Measurements from ENCODE around the gene RAP1GAP. TPM values are rescaled to one million over a fixed set of nuclear protein-coding genes. Genes with fewer than 3 reads are reported as not detected.

The RAP1GAP gene
- total and polyA plus RNA-seq, 2 of the 13 experiments (the other 11 are each of a cell fraction or from before 2014, with no cell fraction given): 11.9 to 37.5 TPM

DNA sequence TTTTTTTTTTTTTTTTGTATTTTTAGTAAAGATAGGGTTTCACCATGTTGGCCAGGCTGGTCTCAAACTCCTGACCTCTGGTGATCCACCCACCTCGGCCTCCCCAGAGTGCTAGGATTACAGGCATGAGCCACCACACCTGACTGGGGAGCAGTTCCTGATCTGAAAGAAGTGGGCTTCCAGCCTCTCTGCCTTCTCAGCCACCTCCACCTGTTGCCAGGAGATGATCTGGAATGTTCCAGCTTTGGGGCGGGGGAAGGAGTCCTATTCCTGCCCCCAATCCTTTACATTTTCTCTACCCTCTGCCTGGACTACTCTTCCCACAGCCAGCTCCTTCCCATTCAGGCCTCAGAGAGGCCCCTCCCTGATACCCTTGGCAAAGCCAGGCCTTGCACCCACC, 28.1 kb downstream of the RAP1GAP start (continued):
- TF ChIP-seq, protein P1, sequence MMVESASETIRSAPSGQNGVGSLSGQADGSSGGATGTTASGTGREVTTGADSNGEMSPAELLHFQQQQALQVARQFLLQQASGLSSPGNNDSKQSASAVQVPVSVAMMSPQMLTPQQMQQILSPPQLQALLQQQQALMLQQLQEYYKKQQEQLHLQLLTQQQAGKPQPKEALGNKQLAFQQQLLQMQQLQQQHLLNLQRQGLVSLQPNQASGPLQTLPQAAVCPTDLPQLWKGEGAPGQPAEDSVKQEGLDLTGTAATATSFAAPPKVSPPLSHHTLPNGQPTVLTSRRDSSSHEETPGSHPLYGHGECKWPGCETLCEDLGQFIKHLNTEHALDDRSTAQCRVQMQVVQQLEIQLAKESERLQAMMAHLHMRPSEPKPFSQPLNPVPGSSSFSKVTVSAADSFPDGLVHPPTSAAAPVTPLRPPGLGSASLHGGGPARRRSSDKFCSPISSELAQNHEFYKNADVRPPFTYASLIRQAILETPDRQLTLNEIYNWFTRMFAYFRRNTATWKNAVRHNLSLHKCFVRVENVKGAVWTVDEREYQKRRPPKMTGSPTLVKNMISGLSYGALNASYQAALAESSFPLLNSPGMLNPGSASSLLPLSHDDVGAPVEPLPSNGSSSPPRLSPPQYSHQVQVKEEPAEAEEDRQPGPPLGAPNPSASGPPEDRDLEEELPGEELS (CRISPR knock-in tag; IDR thresholded peaks at IDR 0.05): no peak
- TF ChIP-seq ZNF3 (CRISPR knock-in tag; IDR thresholded peaks at IDR 0.05) (no peak), MAZ (IDR thresholded peaks at IDR 0.05; ENCODE audit: borderline replicate concordance, low read depth, low read length) (no peak), MAZ (CRISPR knock-in tag; IDR thresholded peaks at IDR 0.05; ENCODE audit: low read depth) (no peak), ZBTB1 (CRISPR knock-in tag; IDR thresholded peaks at IDR 0.05; ENCODE audit: borderline replicate concordance) (no peak)

GRCh38 chr1:21640653-21641052, 28.5 kb downstream of the RAP1GAP start:
- Histone ChIP-seq H3K4me2 (ENCODE audit: low read depth, low read length) (no peak overlapping the region), H2AFZ (ENCODE audit: low read length) (no peak overlapping the region), H3K4me3 (replicated peaks in 1 of 3; ENCODE audit: insufficient read depth in 1 of 3, low read depth in 2 of 3, low read length in 3 of 3) (no peak overlapping the region), H3K4me1 (ENCODE audit: insufficient read depth, low read length) (peaks cover 11% of the 10 kb centered on the region; the same call in 1 of the 2 replicates), H3K9me3 (ENCODE audit: low read length) (no peaks in the 10 kb centered on the region), H3K36me3 (replicated peaks in 1 of 2; ENCODE audit: control insufficient read depth in 1 of 2, insufficient read depth in 2 of 2, low read length in 2 of 2) (peaks cover 7 to 20% of the 10 kb centered on the region in 2 experiments), H3K9ac (ENCODE audit: insufficient read depth, low read depth, low read length) (no peak overlapping the region), H3K27ac (ENCODE audit: extremely low read length, insufficient read depth, low read length) (no peak overlapping the region), H3K79me2 (ENCODE audit: insufficient read depth, low read length) (no peaks in the 10 kb centered on the region), H4K20me1 (ENCODE audit: insufficient read depth, low read length) (peaks cover 3% of the 10 kb centered on the region; the same call in 1 of the 2 replicates), H3K27me3 (ENCODE audit: control insufficient read depth in 1 of 2, insufficient read depth in 2 of 2, low read length in 2 of 2) (no peaks in the 10 kb centered on the region)
- 100% methylated on average over 3 of the region's 6 CpGs for WGBS (ENCODE audit: low lambda C conversion rate)
- CTCF ChIA-PET (ENCODE audit: low intra/inter-chr PET ratio, low total read pairs): no interaction called here
- intact Hi-C loops (cut with micrococcal nuclease; ENCODE audit: unreplicated experiment) (no loop called here), in situ Hi-C loops (cut with HindIII; ENCODE audit: extremely low pct_ligation_motif_present, low pct_unique_long_range_greater_than_20kb) (no loop called here)
- ATAC-seq (no peak), FAIRE-seq (no peak), DNase-seq (ENCODE audit: low spot score) (no peak)
- no TSS peak for BruUV-seq (replicated peaks)
- POLR2A ChIA-PET: no interaction called here
- TF ChIP-seq FOXA1 (IDR thresholded peaks at IDR 0.05): no peak
- TF ChIP-seq FOXA1 (CRISPR knock-in tag; IDR thresholded peaks at IDR 0.05): no peak
- TF ChIP-seq ZMYM2 (CRISPR knock-in tag; IDR thresholded peaks at IDR 0.05): no peak
- no peak for TF ChIP-seq MEF2D (CRISPR knock-in tag; IDR thresholded peaks at IDR 0.05)
- no peak for TF ChIP-seq ZZZ3 (CRISPR knock-in tag; IDR thresholded peaks at IDR 0.05; ENCODE audit: borderline replicate concordance)
- no peak for TF ChIP-seq ZNF280B (CRISPR knock-in tag; IDR thresholded peaks at IDR 0.05; ENCODE audit: borderline replicate concordance)
- TF ChIP-seq, protein P2, sequence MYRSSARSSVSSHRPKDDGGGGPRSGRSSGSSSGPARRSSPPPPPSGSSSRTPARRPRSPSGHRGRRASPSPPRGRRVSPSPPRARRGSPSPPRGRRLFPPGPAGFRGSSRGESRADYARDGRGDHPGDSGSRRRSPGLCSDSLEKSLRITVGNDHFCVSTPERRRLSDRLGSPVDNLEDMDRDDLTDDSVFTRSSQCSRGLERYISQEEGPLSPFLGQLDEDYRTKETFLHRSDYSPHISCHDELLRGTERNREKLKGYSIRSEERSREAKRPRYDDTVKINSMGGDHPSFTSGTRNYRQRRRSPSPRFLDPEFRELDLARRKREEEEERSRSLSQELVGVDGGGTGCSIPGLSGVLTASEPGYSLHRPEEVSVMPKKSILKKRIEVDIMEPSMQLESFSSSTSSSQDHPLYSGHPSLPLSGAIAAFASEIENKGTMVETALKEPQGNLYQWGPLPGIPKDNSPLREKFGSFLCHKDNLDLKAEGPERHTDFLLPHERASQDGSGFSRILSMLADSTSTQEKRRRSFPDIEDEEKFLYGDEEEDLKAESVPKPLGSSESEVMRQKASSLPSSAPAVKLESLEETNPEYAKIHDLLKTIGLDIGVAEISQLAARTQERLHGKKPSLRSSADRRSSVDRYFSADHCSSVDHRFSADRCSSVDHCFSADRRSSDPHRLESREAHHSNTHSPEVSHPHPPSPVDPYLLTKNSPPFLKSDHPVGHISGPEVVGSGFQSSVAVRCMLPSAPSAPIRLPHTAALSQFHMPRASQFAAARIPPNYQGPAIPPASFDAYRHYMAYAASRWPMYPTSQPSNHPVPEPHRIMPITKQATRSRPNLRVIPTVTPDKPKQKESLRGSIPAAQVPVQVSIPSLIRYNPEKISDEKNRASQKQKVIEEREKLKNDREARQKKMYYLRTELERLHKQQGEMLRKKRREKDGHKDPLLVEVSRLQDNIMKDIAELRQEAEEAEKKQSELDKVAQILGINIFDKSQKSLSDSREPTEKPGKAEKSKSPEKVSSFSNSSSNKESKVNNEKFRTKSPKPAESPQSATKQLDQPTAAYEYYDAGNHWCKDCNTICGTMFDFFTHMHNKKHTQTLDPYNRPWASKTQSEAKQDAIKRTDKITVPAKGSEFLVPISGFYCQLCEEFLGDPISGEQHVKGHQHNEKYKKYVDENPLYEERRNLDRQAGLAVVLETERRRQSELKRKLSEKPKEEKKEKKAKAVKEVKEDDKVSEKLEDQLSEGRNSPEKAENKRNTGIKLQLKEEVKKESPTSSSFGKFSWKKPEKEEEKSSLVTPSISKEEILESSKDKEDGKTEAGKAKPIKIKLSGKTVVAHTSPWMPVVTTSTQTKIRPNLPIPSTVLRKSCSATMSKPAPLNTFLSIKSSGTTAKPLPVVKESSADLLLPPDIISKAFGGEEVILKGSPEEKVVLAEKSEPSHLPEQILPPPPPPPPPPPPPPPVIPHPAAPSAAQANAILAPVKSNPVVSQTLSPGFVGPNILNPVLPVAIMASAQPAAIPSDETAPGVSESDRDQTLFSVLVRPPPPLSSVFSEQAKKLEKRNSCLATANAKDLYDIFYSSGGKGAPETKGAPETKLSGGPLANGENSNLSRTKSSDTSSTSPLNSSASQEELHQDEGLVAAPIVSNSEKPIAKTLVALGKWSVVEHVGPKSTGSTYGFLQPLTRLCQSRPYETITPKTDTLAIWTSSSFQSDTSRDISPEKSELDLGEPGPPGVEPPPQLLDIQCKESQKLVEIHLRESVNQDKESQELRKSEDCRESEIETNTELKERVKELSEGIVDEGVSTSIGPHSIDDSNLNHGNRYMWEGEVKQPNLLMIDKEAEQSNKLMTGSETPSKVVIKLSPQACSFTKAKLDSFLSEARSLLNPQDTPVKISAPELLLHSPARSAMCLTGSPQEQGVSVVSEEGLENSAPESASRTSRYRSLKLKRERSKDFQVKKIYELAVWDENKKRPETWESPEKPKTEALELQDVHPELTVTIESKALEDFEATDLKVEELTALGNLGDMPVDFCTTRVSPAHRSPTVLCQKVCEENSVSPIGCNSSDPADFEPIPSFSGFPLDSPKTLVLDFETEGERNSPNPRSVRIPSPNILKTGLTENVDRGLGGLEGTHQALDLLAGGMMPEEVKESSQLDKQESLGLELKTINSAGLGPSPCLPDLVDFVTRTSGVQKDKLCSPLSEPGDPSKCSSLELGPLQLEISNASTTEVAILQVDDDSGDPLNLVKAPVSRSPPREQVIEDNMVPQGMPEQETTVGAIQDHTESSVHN (CRISPR knock-in tag; IDR thresholded peaks at IDR 0.05): no peak

Measured in HepG2 (cell line).